ENCODE measurements around the gene CAD. TPM values are rescaled to one million over a fixed set of nuclear protein-coding genes. Genes with fewer than 3 reads are reported as not detected.
"Not testable (repeated sequence)": the region's sequence is repeated elsewhere in the genome, so short reads cannot be mapped to it uniquely, and the experiment has no call there.

CAD gene
- total and polyA plus RNA-seq, 2 donors (not counting 3 experiments of a cell fraction or from before 2014, with no cell fraction given), result 60.3 to 91.4 TPM

GRCh38 chr2:27265536-27265870 lies 48.3 kb downstream of the CAD start:
- Histone ChIP-seq H3K4me1 (ENCODE audit: control insufficient read depth, extremely low read depth, insufficient read depth, low read length) (peaks cover 22% of the 10 kb centered on the region), H3K9me3 (replicated peaks; ENCODE audit: control insufficient read depth, insufficient read depth, low read length) (no peaks in the 10 kb centered on the region), H3K4me2 (ENCODE audit: insufficient read depth, low read length) (no peak overlapping the region), H3K36me3 (ENCODE audit: control insufficient read depth in 2 of 2, extremely low read depth in 1 of 2, insufficient read depth in 2 of 2, low read length in 2 of 2) (no peaks in the 10 kb centered on the region), H3K79me2 (ENCODE audit: control insufficient read depth, insufficient read depth, low read length) (no peaks in the 10 kb centered on the region), H2AFZ (ENCODE audit: low read depth, low read length) (no peak overlapping the region), H3K9ac (replicated peaks; ENCODE audit: extremely low read depth, insufficient read depth, low read length) (no peak overlapping the region), H4K20me1 (replicated peaks; ENCODE audit: control insufficient read depth, extremely low read depth, insufficient read depth, low read length) (no peaks in the 10 kb centered on the region), H3K27me3 (ENCODE audit: control insufficient read depth in 2 of 2, insufficient read depth in 2 of 2, low read length in 2 of 2) (peaks cover 19 to 43% of the 10 kb centered on the region in 2 experiments), H3K27ac (ENCODE audit: insufficient read depth, low read depth, low read length) (no peak overlapping the region), H3K4me3 (replicated peaks in 1 of 3; ENCODE audit: insufficient read depth in 1 of 3, low read depth in 1 of 3, low read length in 3 of 3) (no peak overlapping the region), H3K9me1 (replicated peaks; ENCODE audit: control insufficient read depth, extremely low read depth, insufficient read depth, low read length) (no peaks in the 10 kb centered on the region)
- dilution Hi-C loops (cut with MboI; ENCODE audit: extremely low pct_ligation_motif_present, low sequenced_read_pairs), result no loop called here
- no peak for DNase-seq (ENCODE audit: low read depth, low spot score)
- intact Hi-C loops (cut with micrococcal nuclease), result loop anchor here (1.0 to 2.0 kb wide), 4 partner anchors 15 to 38 kb away; no protein-coding TSS in a partner anchor
- BruUV-seq (replicated peaks), result no TSS peak
- FAIRE-seq, result peak; percentile 49
- TF ChIP-seq MYC (IDR thresholded peaks at IDR 0.05; ENCODE audit: low read depth, low read length) (no peak), POLR2A (IDR thresholded peaks at IDR 0.05; ENCODE audit: low read depth, low read length) (no peak), FOS (IDR thresholded peaks at IDR 0.05; ENCODE audit: borderline replicate concordance, insufficient read depth, low read length) (no peak), GATA2 (IDR thresholded peaks at IDR 0.05; ENCODE audit: insufficient read depth, insufficient read length, low read depth, low read length) (no peak), JUN (IDR thresholded peaks at IDR 0.05; ENCODE audit: borderline replicate concordance, insufficient read depth, insufficient read length, low read depth) (no peak), CTCF (IDR thresholded peaks at IDR 0.05; ENCODE audit: extremely low read depth in 1 of 2, insufficient read depth in 1 of 2, low read depth in 1 of 2, low read length in 2 of 2) (no peak), POLR2AphosphoS5 (IDR thresholded peaks at IDR 0.05; ENCODE audit: insufficient read depth, low read depth, low read length) (no peak)
- ChIA-PET POLR2A (no interaction called here), CTCF (interaction anchor here (0.7 to 6.9 kb wide), 12 partner anchors 8 to 168 kb away, joined by 3 to 143 read pairs (median 4); partner anchors contain the start of genes PREB and TRIM54)

DNA sequence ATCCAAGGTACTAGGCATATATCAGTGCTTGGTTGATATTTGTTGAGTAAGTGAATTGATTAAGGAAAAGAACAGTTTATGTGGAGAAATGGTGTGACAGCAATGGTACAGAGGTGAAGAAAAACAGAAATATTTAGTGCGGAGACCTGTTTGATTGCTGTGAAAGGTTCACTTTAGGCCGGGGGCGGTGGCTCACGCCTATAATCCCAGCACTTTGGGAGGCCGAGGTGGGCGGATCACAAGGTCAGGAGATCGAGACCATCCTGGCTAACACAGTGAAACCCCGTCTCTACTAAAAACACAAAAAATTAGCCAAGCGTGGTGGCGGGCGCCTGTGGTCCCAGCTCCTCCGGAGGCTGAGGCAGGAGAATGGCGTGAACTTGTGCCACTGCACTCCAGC lies 51.1 kb downstream of the CAD start:
- H4K20me1 ChIP-seq (replicated peaks; ENCODE audit: control insufficient read depth, extremely low read depth, insufficient read depth, low read length); FAIRE-seq; H2AFZ ChIP-seq (ENCODE audit: low read depth, low read length); H3K9ac ChIP-seq (replicated peaks; ENCODE audit: extremely low read depth, insufficient read depth, low read length); intact Hi-C loops (cut with micrococcal nuclease); H3K4me2 ChIP-seq (ENCODE audit: insufficient read depth, low read length); H3K79me2 ChIP-seq (ENCODE audit: control insufficient read depth, insufficient read depth, low read length); DNase-seq (ENCODE audit: low read depth, low spot score); H3K27ac ChIP-seq (ENCODE audit: insufficient read depth, low read depth, low read length); H3K4me3 ChIP-seq (replicated peaks in 1 of 3; ENCODE audit: insufficient read depth in 1 of 3, low read depth in 1 of 3, low read length in 3 of 3); H3K9me1 ChIP-seq (replicated peaks; ENCODE audit: control insufficient read depth, extremely low read depth, insufficient read depth, low read length); BruUV-seq (replicated peaks); dilution Hi-C loops (cut with MboI; ENCODE audit: extremely low pct_ligation_motif_present, low sequenced_read_pairs); POLR2A ChIA-PET; H3K9me3 ChIP-seq (replicated peaks; ENCODE audit: control insufficient read depth, insufficient read depth, low read length); H3K36me3 ChIP-seq (ENCODE audit: control insufficient read depth in 2 of 2, extremely low read depth in 1 of 2, insufficient read depth in 2 of 2, low read length in 2 of 2): not testable (repeated sequence)
- CTCF ChIA-PET, result interaction anchor here (6.9 kb wide), 1 partner anchor 12 kb away, joined by 143 read pairs; the partner anchor contains the start of gene TRIM54
- Histone ChIP-seq H3K4me1 (ENCODE audit: control insufficient read depth, extremely low read depth, insufficient read depth, low read length) (peaks cover 15% of the 10 kb centered on the region), H3K27me3 (ENCODE audit: control insufficient read depth in 2 of 2, insufficient read depth in 2 of 2, low read length in 2 of 2) (peaks cover 13 to 20% of the 10 kb centered on the region in 2 experiments)
